Stimulated activated CD8-positive, alpha-beta memory T cell treated with anti-CD3 and anti-CD28 coated beads, Interleukin-15, amount 100 ng/mL, for 24 hours (primary cell): ENCODE results near the gene ODAD4.
"Not testable (repeated sequence)": the region's sequence is repeated elsewhere in the genome, so short reads cannot be mapped to it uniquely, and the experiment has no call there.

Experiments used
- DNase-seq: peaks from one replicate; pipeline ENCODE4 v3.0.0-alpha.2; 2020; ENCODE audit warnings: low read depth

The ODAD4 gene

DNA sequence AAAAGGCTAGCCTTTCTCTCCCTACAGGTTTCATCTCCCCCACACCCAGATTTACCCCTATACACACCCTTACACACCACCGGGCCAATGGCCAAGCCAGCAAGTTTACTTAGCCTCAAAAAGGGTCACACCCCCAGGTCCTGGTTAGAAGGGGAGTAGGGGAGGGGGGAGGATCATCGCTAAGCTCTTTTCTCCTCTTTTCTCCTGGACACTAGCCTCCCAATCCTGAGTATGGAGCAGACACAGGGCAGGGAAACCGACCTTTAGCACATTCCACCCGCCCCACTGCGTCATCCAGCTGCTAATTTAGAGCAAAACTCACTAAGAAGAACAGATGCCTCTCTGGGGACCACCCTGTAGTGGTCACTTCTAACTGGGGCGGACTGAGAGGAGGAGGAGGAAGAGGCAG, 16.1 kb upstream of the ODAD4 start:
- DNase-seq = no peak

DNA sequence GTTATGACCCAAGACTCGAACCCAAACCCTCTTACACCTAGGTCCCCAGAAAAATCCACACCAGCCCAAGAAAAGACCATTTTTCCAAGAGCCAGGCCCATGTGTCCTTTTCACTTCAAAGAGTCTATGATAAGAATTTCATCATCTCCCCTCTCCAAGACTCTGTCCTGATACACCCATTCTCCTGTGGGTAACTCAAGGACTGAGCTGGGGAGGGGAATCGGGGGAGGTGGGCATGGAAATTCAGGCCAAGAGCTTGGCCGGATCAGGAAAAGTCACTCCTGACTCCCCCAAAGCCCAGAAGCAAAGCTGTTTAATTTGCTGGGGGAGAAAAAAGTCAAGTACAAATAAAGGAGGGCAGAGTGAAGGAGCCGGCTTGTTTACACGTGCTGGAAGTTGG, 15.4 kb upstream of the ODAD4 start:
- no peak for DNase-seq

DNA sequence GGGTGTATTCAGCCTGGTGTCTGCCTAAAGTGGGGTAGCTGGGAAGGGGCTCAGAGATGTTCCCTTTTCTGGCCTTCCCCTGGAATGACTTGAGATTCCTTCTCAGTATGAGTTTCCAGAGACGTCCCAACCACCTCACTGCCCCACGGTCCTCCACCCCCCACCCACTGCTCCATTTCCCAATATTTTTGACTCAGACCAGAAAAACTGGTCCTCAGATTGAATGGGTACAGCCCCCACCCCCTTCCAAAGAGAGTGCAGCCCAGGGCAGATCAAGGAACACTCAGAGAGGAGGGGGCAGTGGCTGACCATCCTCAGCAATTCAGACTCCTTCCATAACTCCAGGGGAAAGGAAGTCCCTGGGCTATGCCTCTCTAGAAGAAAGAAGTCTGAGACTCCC, 14.9 kb upstream of the ODAD4 start:
- no peak for DNase-seq

DNA sequence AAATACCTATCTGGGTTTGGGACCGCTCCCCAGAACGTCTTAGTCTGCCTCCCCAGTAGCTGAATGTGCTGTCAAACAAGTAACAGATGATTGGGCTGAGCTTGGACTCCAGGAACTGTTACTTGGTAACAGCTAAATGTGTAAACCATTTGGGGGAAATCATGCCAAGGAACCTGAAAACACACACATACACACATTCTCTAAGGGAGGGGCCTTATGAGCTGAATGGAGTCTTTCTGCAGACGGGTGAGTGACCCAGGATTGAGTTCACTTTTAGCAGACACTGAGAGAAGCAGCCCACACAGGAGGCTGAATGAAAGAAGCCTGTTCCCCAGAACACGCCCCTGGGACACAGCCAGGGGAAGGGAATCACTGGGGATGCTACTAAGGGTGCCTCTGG, 13.2 kb upstream of the ODAD4 start:
- no peak for DNase-seq

DNA sequence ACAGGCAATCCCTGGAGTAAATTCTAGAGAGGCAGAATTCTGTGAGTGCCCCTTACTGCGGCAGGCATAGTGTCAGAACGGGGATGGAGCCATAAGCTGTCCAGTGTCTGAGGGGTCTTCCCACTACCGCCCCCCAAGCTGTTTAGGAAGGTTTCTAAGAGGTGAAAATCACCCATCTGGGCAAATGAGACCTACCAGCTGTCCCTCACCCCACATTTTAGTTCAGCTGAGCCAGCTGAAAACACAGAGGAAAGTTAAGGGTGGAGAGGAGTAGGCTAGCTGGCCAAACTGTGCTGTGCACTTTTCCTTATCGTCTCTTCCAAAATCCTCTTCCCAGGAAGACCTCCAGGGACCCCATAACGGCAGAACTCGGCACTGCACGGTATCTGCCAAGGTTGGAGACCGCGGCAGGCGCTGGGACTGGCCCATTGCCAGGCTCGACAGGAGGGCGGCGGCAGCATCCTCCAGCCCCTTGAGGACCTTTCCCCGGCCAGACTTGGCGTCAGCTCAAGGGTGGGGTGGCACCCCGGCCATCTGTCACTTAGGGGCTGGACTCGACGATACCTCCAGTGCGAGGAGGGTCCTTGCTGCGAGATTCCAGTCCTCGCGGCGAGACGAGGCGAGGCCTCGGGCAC, 12.6 kb upstream of the ODAD4 start:
- DNase-seq = peak; percentile 25

DNA sequence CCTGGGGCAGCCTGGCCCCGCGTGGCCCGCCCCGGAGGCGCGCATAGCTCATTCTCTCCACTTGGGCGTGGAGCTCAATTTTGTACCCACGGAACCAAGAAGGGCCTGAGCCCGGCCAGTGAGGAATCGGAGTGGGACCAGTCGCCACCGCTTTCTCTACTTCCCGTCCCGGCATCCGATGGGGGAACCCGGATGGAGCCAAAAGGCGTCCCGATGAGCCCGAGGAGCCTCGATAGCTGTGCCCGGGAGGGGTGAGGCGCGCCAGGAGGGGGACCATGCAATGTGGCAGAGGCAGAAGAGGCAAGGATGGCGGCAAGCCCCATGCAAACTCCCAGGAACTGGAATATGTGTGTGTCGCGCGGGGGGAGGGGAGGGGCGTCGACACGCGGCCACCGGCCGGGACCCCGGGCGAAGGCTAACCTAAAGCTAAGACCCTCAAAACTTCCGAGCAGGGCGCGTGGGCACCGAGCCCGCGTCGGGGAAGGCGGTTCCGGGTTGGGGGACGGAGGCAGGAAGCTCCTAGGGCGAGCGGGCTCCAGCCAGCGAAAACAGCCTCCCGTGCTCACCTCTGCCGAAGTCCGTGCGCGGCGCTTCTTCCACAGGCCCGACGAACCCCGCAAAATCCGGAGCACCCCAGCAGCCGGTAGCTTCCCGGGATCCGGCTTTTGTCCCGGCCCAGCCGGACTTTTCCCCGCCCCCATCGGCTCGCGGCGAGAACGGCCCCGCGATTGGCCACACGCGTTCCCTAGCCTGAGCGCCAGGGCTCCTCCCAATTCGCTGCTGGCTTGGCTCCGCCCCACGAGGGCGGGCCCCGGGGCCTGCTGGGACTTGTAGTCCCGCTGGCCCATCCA, 11.9 kb upstream of the ODAD4 start, which contains the start of gene ACLY:
Gene ACLY (minus strand): TSS at position 638 of the 851 bp plus-strand sequence. CDS start 5,078 bp downstream, outside the sequence.
- DNase-seq = peak; percentile 91

DNA sequence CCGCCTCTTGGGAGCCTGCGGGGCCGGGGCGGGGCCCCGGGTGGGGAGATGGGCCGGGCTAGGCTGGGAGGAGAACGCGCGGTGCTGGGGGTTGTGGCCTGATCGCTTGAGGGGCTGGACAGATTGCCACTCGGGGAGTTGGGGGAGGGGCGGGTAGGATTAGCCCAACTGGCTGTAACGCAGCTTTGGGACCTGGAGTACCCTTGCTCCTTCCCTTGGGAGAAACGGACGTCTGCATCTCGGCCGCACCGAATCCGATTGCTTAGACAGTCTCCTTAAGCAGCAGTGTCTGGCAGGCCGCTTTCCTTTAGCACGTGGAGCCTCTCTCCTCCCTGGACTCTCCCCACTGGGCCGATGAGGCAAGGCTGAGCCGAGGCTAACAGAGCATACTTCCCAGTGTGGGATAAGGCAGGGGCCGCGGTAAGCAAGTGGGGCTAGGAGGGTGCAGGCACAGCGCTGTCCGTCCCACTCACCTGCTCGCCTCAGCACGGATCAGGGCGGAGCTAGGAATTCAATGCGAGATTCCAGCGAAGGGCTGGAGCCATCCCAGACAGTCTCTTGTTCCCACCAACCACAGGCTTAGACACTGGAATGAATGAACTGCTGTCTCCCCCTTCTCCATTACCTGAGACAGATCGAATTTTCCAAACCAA, 11.1 kb upstream of the ODAD4 start:
- no peak for DNase-seq

DNA sequence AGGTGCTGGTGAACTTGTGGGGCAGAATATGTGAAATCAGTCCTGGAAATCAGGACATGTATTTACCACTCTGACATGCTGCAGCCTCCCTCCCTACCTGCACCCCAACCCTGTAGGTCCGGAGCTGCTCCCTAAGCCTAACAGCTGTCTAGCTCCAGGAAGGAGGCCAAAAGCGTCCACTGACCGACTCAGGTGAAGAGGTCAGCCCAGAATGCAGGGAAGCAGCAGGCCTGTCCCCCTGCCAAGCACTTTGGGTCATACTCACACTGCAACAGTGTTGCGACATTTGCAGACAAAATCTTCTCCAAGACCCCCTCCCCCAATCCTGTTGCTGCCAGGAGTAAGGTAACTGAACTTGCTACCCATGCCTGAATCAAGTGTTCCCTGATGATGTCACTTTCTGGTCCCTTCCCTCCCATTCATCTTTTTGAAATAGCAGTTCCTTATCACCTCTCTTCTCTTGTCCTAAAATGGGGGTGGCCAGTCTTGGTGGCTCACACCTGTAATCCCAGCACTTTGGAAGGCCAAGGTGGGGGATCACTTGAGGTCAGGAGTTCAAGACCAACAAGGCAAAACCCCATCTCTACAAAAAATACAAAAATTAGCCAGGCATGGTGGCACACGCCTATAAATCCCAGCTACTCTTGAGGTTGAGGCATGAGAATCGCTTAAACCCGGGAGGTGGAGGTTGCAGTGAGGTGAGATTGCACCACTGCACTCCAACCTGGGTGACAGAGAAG, 10.4 kb upstream of the ODAD4 start:
- DNase-seq = no peak

DNA sequence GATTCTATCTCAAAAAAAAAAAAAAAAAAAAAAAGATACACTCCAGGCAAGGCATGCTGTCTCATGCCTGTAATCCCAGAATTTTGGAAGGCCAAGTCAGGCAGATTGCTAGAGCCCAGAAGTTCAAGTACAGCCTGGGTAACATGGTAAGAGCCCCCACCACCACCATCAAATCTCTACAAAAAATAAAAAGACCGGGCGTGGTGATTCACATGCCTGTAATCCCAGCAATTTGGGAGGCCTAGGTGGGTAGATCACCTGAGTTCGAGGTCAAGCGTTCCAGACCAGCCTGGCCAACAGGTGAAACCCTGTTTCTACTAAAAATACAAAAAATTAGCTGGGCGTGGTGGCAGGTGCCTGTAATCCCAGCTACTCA, 9.8 kb upstream of the ODAD4 start:
- no peak for DNase-seq

DNA sequence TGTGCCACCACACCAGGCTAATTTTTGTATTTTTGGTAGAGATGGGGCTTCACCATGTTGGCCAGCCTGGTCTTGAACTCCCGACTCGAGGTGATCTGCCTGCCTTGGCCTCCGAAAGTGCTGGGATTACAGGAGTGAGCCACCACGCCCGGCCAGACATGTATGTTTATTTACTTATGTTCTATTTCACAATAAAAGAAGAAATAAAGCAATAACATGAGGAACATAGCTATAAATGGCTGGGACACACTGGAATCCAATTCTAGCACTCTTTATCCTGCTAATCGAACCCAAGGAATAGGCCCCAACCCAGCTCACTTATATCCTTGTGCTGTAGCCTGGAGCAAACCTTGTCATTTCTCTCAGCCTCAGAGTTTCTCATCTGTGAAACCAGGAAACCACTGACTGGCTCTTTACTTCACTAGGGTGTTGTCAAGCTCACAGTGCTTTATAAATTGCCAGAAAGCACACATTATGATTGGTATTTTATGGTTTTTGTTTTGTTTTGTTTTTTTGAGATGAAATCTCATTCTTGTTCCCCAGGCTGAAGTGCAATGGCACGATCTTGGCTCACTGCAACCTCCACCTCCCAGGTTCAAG, 4.3 kb upstream of the ODAD4 start:
- no peak for DNase-seq

DNA sequence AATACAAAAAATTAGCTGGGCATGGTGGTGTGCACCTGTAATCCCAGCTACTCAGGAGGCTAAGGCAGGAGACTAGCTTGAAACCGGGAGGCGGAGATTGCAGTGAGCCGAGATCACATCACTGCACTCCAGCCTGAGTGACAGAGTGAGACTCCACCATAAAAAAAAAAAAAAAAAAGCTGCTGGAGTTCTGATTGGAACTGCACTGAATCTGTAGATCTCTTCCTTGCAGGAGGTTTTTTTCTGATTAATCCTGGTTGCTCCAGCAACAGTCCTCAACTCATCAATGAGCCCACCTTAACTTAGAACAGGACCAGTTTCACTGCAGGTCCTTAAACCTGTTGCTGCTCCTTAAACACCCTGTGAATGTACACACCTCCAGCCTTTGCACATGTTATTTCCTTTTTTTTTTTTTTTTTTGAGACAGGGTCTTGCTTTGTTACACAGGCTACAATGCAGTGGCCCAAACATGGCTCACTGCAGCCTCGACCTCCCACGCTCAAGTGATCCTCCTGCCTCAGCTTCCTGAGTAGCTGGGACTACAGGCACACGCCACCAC, 1.6 kb upstream of the ODAD4 start:
- no peak for DNase-seq

DNA sequence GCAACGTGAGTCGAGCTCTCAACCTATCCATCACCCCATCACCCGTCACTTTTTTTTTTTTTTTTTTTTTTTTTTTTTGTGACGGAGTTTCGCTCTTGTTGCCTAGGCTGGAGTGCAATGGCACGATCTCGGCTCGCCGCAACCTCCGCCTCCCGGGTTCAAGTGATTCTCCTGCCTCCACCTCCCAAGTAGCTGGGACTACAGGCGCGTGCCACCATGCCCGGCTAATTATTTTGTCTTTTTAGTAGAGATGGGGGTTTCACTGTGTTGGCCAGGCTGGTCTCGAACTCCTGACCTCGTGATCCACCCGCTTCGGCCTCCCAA, 378 bp downstream of the ODAD4 start:
- DNase-seq = not testable (repeated sequence)

DNA sequence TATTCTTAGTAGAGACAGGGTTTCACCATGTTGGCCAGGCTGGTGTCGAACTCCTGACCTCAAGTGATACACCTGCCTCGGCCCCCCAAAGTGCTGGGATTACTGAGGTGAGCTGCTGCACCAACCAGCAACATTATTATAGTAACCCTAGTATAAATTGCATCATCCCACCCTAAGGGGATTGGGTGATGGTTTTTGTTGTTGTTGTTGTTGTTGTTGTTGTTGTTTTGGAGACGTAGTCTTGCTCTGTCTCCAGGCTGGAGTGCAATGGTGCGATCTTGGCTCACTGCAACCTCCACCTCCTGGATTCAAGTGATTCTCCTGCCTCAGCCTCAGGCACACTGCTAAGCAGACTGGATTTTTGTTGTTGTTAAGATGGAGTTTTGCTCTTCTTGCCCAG, 1.3 kb downstream of the ODAD4 start:
- not testable (repeated sequence) for DNase-seq

DNA sequence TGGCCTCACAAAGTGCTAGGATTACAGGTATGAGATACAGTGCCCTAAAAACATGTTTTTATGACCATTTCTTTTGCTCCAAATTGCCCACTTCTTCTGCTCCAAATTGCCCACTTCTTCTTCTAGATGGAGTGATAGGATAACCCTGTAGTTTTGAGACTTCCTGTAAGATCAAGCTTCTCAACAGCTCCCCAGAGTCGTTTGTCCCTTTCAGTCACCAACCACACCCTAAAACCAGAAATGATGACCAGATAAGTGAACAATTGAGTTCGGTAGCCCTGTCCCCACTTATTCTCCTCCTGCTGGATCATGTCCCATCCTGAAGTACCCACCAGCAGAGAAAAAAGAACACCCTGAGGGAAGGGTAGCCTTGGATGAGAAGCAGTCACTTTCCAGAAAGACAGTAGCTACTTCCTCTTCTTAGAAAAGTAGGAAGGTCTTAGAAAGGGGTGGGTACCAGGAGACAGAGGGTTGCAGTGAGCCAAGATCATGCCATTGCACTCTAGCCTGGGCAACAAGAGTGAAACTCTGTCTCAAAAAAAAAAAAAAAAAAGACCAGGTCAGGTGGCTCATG, 2.5 kb downstream of the ODAD4 start:
- no peak for DNase-seq

DNA sequence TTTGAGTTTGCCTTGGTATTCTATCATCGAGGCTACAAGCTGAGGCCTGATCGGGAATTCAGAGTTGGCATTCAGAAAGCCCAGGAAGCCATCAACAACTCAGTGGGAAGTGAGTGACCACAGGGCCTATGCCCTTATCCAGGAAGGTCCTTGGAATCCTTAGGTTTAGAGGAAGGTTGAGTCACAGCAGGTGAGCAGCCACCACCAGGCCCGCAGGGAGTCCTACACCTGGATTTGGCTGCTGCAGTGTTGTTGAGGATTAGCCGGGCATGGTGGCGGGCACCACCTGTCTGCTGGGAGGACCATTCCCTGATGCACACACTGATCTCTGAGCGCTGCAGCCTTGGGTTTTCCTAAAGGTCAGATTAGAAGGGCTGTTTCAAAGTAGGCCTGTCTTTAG, 5.2 kb downstream of the ODAD4 start:
- no peak for DNase-seq

DNA sequence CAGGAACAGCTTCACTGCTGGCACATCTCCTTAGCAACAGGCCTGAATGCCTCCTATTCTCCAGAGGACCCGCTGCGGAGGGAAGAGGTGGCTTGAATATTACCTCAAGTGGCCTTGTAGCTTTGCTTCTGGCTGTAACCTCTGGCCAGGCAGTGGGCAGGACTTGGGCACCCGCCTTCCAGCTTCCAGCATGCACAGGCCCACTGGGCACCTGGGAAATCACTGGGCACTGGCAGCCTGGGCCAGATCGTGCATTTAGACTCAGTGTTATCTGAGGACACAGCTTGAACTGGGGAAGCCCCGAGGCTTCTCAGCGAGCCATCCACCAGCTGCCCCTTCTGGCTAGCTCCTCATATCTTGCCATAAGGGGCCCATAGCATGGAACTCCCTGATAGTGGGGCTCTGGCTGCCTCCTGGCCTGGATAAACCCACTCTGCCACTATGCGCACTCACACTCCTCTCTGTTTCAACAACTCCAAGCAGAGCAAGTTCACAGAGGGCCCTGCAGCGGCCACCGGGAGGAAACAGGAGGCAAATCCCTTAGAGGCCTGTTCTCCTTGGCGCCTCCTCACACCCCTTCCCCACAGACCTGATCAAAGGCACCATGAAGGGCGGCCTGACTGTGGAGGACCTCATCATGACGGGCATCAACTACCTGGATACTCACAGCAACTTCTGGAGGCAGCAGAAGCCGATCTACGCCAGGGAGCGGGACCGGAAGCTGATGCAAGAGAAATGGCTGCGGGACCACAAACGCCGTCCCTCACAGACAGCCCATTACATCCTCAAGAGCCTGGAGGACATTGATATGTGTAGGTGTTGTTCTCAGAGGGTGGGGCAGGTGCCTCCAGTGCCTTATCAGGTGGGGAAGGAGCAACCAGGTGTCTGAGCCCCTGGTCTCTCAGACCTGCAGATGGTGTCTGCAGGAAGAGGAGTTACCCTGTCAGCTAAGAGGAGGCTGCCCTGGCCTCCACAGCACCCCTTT, 7.8 kb downstream of the ODAD4 start:
- no peak for DNase-seq

DNA sequence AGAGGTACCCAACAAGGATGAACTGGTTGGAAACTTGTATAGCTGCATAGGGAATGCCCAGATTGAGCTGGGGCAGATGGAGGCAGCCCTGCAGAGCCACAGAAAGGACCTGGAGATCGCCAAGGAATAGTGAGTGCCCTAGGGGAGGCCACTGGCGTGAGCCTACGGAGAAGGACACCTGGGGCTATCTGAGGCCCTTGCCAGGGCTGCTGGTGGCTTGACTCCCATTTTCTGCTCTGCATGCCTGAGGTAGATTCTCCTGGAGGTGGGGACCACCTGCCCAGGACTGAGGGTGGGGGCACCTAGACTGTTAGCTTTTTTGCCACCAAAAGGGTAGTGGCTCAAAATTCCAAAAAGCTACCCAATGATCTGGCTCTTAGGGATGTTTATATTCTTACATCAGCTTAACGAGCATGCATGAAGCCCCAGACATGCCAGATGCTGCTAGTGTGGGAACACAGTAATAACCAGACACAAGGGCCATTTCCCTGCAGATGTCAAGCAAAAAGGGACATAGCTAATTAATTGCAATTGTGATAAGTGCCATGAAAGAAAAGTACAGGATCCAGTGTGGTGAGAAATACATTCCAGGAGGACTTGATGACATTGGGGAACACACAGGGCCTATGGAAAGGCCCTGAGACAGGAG, 8.8 kb downstream of the ODAD4 start:
- DNase-seq = no peak

DNA sequence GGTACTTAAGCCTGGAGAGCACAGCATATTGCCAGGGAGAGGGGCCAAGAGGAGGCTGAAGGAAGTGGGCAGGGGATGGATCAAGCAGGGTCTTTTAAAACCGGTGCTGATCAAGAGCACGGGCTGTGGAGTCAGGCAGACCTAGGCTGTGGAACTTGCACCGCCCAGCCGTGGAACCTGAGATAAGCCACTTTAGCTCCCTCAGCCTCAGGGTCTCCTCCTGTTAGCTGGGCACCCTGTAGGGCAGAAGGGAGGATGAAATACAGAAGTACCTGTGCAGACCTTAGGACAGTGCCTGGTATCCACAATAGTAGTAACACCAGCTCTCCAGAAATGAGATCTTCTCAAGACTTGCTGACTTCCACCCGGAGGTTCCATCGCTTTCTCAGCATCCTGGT, 9.3 kb downstream of the ODAD4 start:
- DNase-seq = no peak

DNA sequence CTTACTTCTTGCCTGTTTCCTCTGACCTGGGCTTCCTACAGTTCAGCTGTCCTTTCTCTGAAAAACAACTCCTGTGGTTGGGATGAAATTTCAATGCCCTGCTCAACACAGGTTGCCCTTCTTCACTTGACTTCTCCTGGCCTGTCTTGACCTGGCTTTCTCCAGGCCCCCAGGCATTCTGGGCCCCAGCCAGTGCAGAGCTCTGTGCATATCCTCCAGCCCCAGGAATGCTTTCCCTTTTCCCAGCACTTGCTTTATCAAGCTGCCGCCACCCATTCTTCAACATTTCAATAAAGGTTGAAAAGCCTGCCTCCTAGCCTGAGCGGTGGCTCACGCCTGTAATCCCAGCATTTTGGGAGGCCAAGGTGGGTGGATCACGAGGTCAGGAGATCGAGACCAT, 10.8 kb downstream of the ODAD4 start:
- DNase-seq = no peak
